ENCODE measurements around the gene LRP10. TPM values are rescaled to one million over a fixed set of nuclear protein-coding genes. Genes with fewer than 3 reads are reported as not detected.
A peak's percentile ranks its signal among the peaks of the same experiment; 100 is the strongest.

LRP10 gene
- total RNA-seq, 1 donor from 2014 or later: 83.3 TPM

DNA sequence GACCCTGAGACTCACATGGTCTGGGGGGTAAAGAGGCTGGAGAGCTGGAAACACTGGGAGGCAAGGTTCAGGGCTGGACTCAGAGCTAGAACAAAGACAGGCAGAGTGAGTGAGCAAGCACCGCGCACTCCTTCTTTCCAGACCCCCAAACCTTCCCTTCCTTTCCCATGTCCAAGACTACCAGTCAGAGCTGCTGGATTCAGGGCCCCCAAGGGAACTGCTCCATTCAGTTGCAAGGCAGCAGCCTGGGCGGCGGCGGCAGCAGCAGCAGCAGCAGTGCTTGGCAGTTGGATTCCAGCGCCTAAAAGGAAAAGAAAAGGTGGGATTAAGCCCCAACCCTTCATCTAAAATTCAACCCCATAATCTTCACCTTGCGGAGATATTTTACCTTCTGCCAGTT, 30.3 kb downstream of the LRP10 start:
- peak overlapping the region; percentile 27 for H3K27ac Mint-ChIP-seq
- no peak for TF ChIP-seq CTCF (IDR thresholded peaks at IDR 0.05)
- no peaks in the 10 kb centered on the region for H3K27me3 Mint-ChIP-seq
- H3K36me3 Mint-ChIP-seq (ENCODE audit: low read depth): peaks cover 72% of the 10 kb centered on the region
- intact Hi-C loops (cut with micrococcal nuclease): loop anchor here (2.0 kb wide), 1 partner anchor 515 kb away; no protein-coding TSS in a partner anchor
- DNase-seq (no peak), ATAC-seq (ENCODE audit: low read depth) (no peak)
- no peak overlapping the region for H3K4me3 Mint-ChIP-seq
- no peaks in the 10 kb centered on the region for H3K9me3 Mint-ChIP-seq
- POLR2A ChIA-PET: interaction anchor here (0.6 to 1.6 kb wide), 4 partner anchors 13 to 31 kb away, joined by 3 to 9 read pairs (median 4); no protein-coding TSS in a partner anchor
- CTCF ChIA-PET: interaction anchor here (1.5 to 4.9 kb wide), 5 partner anchors 14 to 332 kb away, joined by 3 to 70 read pairs (median 33); partner anchors contain the start of gene LRP10
- H3K4me1 Mint-ChIP-seq: peaks cover 5% of the 10 kb centered on the region

DNA sequence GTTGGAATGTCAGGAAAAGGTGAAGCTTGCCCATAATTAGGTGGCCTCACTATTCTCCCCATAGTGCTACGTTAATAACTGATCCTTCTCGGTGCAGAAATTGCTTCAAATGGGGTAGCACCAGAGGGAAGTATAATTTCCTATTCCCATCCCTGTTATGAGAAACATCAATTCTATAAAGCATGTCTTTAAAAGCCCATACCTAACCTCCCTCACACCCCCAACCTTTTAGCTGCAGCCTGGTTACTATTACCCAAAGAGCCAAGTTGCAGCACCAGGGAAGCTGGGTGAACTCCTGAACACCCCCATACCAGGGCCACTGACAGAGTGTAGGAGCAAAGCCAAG, 32.2 kb downstream of the LRP10 start:
- H3K36me3 Mint-ChIP-seq (ENCODE audit: low read depth): peaks cover 76% of the 10 kb centered on the region

GRCh38 chr14:22905627-22906026, 34.1 kb downstream of the LRP10 start:
- intact Hi-C loops (cut with micrococcal nuclease): no loop called here
- ATAC-seq (ENCODE audit: low read depth): no peak
- Mint-ChIP-seq H3K27ac (no peak overlapping the region), H3K27me3 (no peaks in the 10 kb centered on the region), H3K4me1 (peaks cover 3% of the 10 kb centered on the region), H3K36me3 (ENCODE audit: low read depth) (peaks cover 82% of the 10 kb centered on the region), H3K9me3 (no peaks in the 10 kb centered on the region), H3K4me3 (no peak overlapping the region)
- DNase-seq: no peak
- ChIA-PET CTCF (no interaction called here), POLR2A (no interaction called here)
- TF ChIP-seq CTCF (IDR thresholded peaks at IDR 0.05): no peak

More for the DNA sequence above, 32.2 kb downstream of the LRP10 start:
- DNase-seq (no peak), ATAC-seq (ENCODE audit: low read depth) (no peak)
- no peak for TF ChIP-seq CTCF (IDR thresholded peaks at IDR 0.05)
- H3K27me3 Mint-ChIP-seq: no peaks in the 10 kb centered on the region
- ChIA-PET CTCF (interaction anchor here (1.2 to 1.3 kb wide), 2 partner anchors 31 to 52 kb away, joined by 3 to 6 read pairs; no protein-coding TSS in a partner anchor), POLR2A (interaction anchor here (0.6 to 0.8 kb wide), 2 partner anchors 10 to 15 kb away, joined by 3 to 4 read pairs; partner anchors contain the start of gene RBM23)
- no peak overlapping the region for H3K27ac Mint-ChIP-seq
- no peaks in the 10 kb centered on the region for H3K9me3 Mint-ChIP-seq
- intact Hi-C loops (cut with micrococcal nuclease): no loop called here
- peaks cover 5% of the 10 kb centered on the region for H3K4me1 Mint-ChIP-seq
- H3K4me3 Mint-ChIP-seq: no peak overlapping the region

- peaks cover 82% of the 10 kb centered on the region for H3K36me3 Mint-ChIP-seq (ENCODE audit: low read depth)
- ATAC-seq (ENCODE audit: low read depth): no peak
- intact Hi-C loops (cut with micrococcal nuclease): no loop called here
- TF ChIP-seq CTCF (IDR thresholded peaks at IDR 0.05): no peak
- peaks cover 3% of the 10 kb centered on the region for H3K4me1 Mint-ChIP-seq
- CTCF ChIA-PET: no interaction called here
- no peaks in the 10 kb centered on the region for H3K27me3 Mint-ChIP-seq
- DNase-seq: no peak
- no peak overlapping the region for H3K27ac Mint-ChIP-seq
- no peaks in the 10 kb centered on the region for H3K9me3 Mint-ChIP-seq
- POLR2A ChIA-PET: no interaction called here
- no peak overlapping the region for H3K4me3 Mint-ChIP-seq
Observed at GRCh38 chr14:22906073-22906472, 34.5 kb downstream of the LRP10 start.

DNA sequence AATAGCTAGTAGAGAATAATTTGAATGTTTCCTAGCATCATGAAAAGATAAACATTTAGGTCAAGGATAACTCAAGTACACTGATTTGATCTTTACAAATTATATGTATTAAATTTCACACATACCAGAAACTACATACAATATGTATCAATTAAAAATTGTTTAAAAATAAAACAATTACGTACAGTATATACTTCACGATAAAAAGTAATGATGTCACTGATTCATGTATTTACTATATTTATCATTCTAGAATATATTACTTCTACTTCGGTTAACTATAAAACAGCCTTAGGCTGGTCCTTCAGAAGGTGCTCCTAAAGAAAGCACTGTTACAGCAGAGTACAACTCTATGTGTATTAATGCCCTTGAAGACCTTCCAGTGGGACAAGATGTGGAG, 35.9 kb downstream of the LRP10 start:
- POLR2A ChIA-PET: interaction anchor here (1.2 kb wide), 1 partner anchor 19 kb away, joined by 3 read pairs; no protein-coding TSS in a partner anchor
- DNase-seq: no peak

More for the DNA sequence above, 35.9 kb downstream of the LRP10 start:
- CTCF ChIA-PET: interaction anchor here (0.7 kb wide), 1 partner anchor 11 kb away, joined by 3 read pairs; no protein-coding TSS in a partner anchor
- ATAC-seq (ENCODE audit: low read depth): no peak
- H3K9me3 Mint-ChIP-seq: no peaks in the 10 kb centered on the region
- peaks cover 81% of the 10 kb centered on the region for H3K36me3 Mint-ChIP-seq (ENCODE audit: low read depth)
- no peak overlapping the region for H3K27ac Mint-ChIP-seq
- no peak for TF ChIP-seq CTCF (IDR thresholded peaks at IDR 0.05)
- intact Hi-C loops (cut with micrococcal nuclease): no loop called here
- peaks cover 11% of the 10 kb centered on the region for H3K4me1 Mint-ChIP-seq
- H3K4me3 Mint-ChIP-seq: no peak overlapping the region
- H3K27me3 Mint-ChIP-seq: no peaks in the 10 kb centered on the region

All from activated B cell treated with CpG ODN at 0.5 μM for 24 hours (primary cell).